HEK293 (cell line): ENCODE data around the gene CSMD2.

Source experiments
- CTCF ChIA-PET: fragments of 350-600 bp; formaldehyde crosslinking; extraction: SDS; loops from one replicate; lab custom pipeline; 2021; ENCODE audit warnings: antibody characterized with exemption; lab: Yijun Ruan, JAX
- POLR2A ChIA-PET: fragments of 300-600 bp; formaldehyde crosslinking; extraction: SDS; loops from one replicate; lab custom pipeline; 2020; ENCODE audit warnings: antibody characterized with exemption, inconsistent platforms; lab: Yijun Ruan, JAX
- H3K27ac ChIP-seq: fragments of 200-500 bp; sonication (Bioruptor generic); 2 replicates; pipeline ENCODE4 v1.5.1; 2014; ENCODE audit warnings: low read depth, low read length, control low read depth, inconsistent platforms; ENCODE audit errors: extremely low read depth
- H3K36me3 ChIP-seq, 2 experiments: fragments of 200-500 bp in 1 of 2; sonication (Bioruptor generic) in 1 of 2; 1 replicate in 1 of 2; 2 replicates in 1 of 2; pipeline ENCODE4 v1.5.1; 2014 to 2017; ENCODE audit warnings: inconsistent platforms in 2 of 2, low read length in 2 of 2; ENCODE audit not compliant: control insufficient read depth in 2 of 2, insufficient read depth in 1 of 2
- H3K4me1 ChIP-seq: fragments of 200-500 bp; sonication (Bioruptor generic); 2 replicates; pipeline ENCODE4 v1.5.1; 2014; ENCODE audit warnings: mild to moderate bottlenecking, low read length, inconsistent platforms; ENCODE audit not compliant: control insufficient read depth, insufficient read depth
- H3K4me3 ChIP-seq: 2 replicates; pipeline ENCODE4 v1.5.1; 2011; ENCODE audit warnings: low read depth, mild to moderate bottlenecking, control low read depth, low read length, moderate library complexity
- H3K9me3 ChIP-seq: fragments of 200-500 bp; sonication (Bioruptor generic); 2 replicates; pipeline ENCODE4 v1.5.1; 2014; ENCODE audit warnings: low read depth, low read length, inconsistent platforms; ENCODE audit not compliant: control insufficient read depth, insufficient read depth
- GFI1B ChIP-seq: fragments of 450-650 bp; formaldehyde crosslinking; IDR thresholded peaks from 2 replicates; pipeline ENCODE4 v1.5.1; 2016; ENCODE audit warnings: missing biosample characterization, missing genetic modification characterization
- KLF10 ChIP-seq: fragments of 450-650 bp; IDR thresholded peaks from 2 replicates; pipeline ENCODE4 v1.5.1; 2018; ENCODE audit warnings: missing biosample characterization, mild to moderate bottlenecking, missing genetic modification characterization
- MZF1 ChIP-seq: fragments of 450-650 bp; formaldehyde crosslinking; IDR thresholded peaks from 2 replicates; pipeline ENCODE4 v1.5.1; 2017; ENCODE audit warnings: missing biosample characterization, missing genetic modification characterization, borderline replicate concordance
- PBX3 ChIP-seq: sonication (generic); formaldehyde crosslinking; IDR thresholded peaks from 2 replicates; pipeline ENCODE4 v1.8.1; 2022; ENCODE audit warnings: mild to moderate bottlenecking, moderate library complexity, missing genetic modification reagents
- REPIN1 ChIP-seq: fragments of 450-650 bp; formaldehyde crosslinking; IDR thresholded peaks from 2 replicates; pipeline ENCODE4 v1.5.1; 2017; ENCODE audit warnings: missing biosample characterization, missing genetic modification characterization, low read depth
- SALL2 ChIP-seq: fragments of 450-650 bp; formaldehyde crosslinking; IDR thresholded peaks from 2 replicates; pipeline ENCODE4 v1.5.0; 2017; ENCODE audit warnings: missing biosample characterization, mild to moderate bottlenecking, missing genetic modification characterization, borderline replicate concordance
- SCRT2 ChIP-seq: fragments of 450-650 bp; formaldehyde crosslinking; IDR thresholded peaks from 2 replicates; pipeline ENCODE4 v1.5.1; 2016; ENCODE audit warnings: missing biosample characterization, missing genetic modification characterization
- ZBTB26 ChIP-seq: fragments of 450-650 bp; formaldehyde crosslinking; optimal IDR thresholded peaks from 2 replicates; pipeline ENCODE3; 2016; ENCODE audit warnings: missing biosample characterization, mild to moderate bottlenecking, missing genetic modification characterization
- ZFP41 ChIP-seq: fragments of 450-650 bp; formaldehyde crosslinking; IDR thresholded peaks from 2 replicates; pipeline ENCODE4 v1.5.1; 2016; ENCODE audit warnings: missing biosample characterization, missing genetic modification characterization, borderline replicate concordance
- ZNF10 ChIP-seq: fragments of 450-650 bp; formaldehyde crosslinking; IDR thresholded peaks from 2 replicates; pipeline ENCODE4 v1.5.1; 2017; ENCODE audit warnings: missing biosample characterization, missing genetic modification characterization
- ZNF133 ChIP-seq: fragments of 450-650 bp; formaldehyde crosslinking; IDR thresholded peaks from 2 replicates; pipeline ENCODE4 v1.5.1; 2016; ENCODE audit warnings: missing biosample characterization, missing genetic modification characterization
- ZNF214 ChIP-seq: fragments of 450-650 bp; formaldehyde crosslinking; IDR thresholded peaks from 2 replicates; pipeline ENCODE4 v1.5.1; 2017; ENCODE audit warnings: missing biosample characterization, mild to moderate bottlenecking, missing genetic modification characterization, borderline replicate concordance
- ZNF239 ChIP-seq: fragments of 450-650 bp; formaldehyde crosslinking; IDR thresholded peaks from 2 replicates; pipeline ENCODE4 v1.5.1; 2016; ENCODE audit warnings: missing biosample characterization, missing genetic modification characterization
- ZNF391 ChIP-seq: fragments of 450-650 bp; formaldehyde crosslinking; IDR thresholded peaks from 2 replicates; pipeline ENCODE4 v1.5.1; 2016; ENCODE audit warnings: low read depth, missing biosample characterization, missing genetic modification characterization, borderline replicate concordance
- ZNF433 ChIP-seq: fragments of 450-650 bp; formaldehyde crosslinking; IDR thresholded peaks from 2 replicates; pipeline ENCODE4 v1.5.1; 2016; ENCODE audit warnings: missing biosample characterization, missing genetic modification characterization, low read depth
- ZNF449 ChIP-seq: fragments of 450-650 bp; formaldehyde crosslinking; IDR thresholded peaks from 2 replicates; pipeline ENCODE4 v1.5.1; 2017; ENCODE audit warnings: missing biosample characterization, mild to moderate bottlenecking, missing genetic modification characterization, moderate library complexity
- ZNF510 ChIP-seq: fragments of 450-650 bp; formaldehyde crosslinking; IDR thresholded peaks from 2 replicates; pipeline ENCODE4 v1.5.1; 2018; ENCODE audit warnings: mild to moderate bottlenecking, missing genetic modification characterization, missing biosample characterization; ENCODE audit not compliant: insufficient replicate concordance
- ZNF549 ChIP-seq: fragments of 450-650 bp; IDR thresholded peaks from 2 replicates; pipeline ENCODE4 v1.5.1; 2018; ENCODE audit warnings: missing biosample characterization, missing genetic modification characterization, mild to moderate bottlenecking, inconsistent platforms, moderate library complexity
- ZNF555 ChIP-seq: fragments of 450-650 bp; formaldehyde crosslinking; conservative IDR thresholded peaks from 2 replicates; pipeline ENCODE4 v1.5.1; 2017; ENCODE audit warnings: missing biosample characterization, mild to moderate bottlenecking, missing genetic modification characterization, inconsistent platforms
- TF ChIP-seq, protein P1 (sequence below): fragments of 450-650 bp; formaldehyde crosslinking; IDR thresholded peaks from 2 replicates; pipeline ENCODE4 v1.5.1; 2016; ENCODE audit warnings: missing biosample characterization, missing genetic modification characterization

Gene CSMD2

GRCh38 chr1:34029954-34030353, 135.1 kb downstream of the CSMD2 start:
- H3K4me3 ChIP-seq = no peak overlapping the region
- H3K27ac ChIP-seq = no peak overlapping the region
- CTCF ChIA-PET = no interaction called here
- no peaks in the 10 kb centered on the region for H3K9me3 ChIP-seq
- POLR2A ChIA-PET = no interaction called here
- no peaks in the 10 kb centered on the region for H3K4me1 ChIP-seq
- no peaks in the 10 kb centered on the region for H3K36me3 ChIP-seq
- TF ChIP-seq ZNF449 = no peak
- TF ChIP-seq ZNF214 (tag by site-specific recombination) = no peak
- no peak for TF ChIP-seq ZNF239 (tag by site-specific recombination)
- TF ChIP-seq ZNF549 (tag by site-specific recombination) = no peak
- no peak for TF ChIP-seq ZBTB26 (tag by site-specific recombination)
- TF ChIP-seq ZNF133 (tag by site-specific recombination) = no peak
- no peak for TF ChIP-seq MZF1 (tag by site-specific recombination)
- TF ChIP-seq ZNF555 = no peak
- TF ChIP-seq ZNF10 (tag by site-specific recombination) = no peak
- TF ChIP-seq PBX3 (CRISPR knock-in tag) = no peak
- TF ChIP-seq, protein P1, sequence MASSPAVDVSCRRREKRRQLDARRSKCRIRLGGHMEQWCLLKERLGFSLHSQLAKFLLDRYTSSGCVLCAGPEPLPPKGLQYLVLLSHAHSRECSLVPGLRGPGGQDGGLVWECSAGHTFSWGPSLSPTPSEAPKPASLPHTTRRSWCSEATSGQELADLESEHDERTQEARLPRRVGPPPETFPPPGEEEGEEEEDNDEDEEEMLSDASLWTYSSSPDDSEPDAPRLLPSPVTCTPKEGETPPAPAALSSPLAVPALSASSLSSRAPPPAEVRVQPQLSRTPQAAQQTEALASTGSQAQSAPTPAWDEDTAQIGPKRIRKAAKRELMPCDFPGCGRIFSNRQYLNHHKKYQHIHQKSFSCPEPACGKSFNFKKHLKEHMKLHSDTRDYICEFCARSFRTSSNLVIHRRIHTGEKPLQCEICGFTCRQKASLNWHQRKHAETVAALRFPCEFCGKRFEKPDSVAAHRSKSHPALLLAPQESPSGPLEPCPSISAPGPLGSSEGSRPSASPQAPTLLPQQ (tag by site-specific recombination) = no peak

DNA sequence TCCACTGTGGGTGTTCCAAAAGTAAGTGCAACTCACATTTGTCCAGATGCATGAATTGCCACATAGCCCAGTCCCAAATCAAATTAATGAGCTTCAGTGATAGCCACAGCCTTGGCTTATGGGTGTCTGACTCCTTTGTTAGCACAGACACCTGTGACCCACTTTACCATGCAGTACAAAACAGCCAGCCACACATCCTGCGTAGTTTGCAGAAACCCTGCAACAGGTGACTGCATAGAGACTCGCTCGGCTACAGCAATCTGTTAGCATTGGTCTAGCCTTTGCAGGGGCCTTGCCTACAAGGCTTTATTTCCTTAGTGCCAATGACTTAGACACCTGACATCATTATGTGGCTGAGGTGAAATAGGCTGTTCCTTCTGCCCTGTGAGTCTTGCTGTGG, 135.5 kb downstream of the CSMD2 start:
- no peak overlapping the region for H3K4me3 ChIP-seq
- POLR2A ChIA-PET = no interaction called here
- no peak overlapping the region for H3K27ac ChIP-seq
- CTCF ChIA-PET = interaction anchor here (0.6 to 0.9 kb wide), 2 partner anchors 15 to 279 kb away, joined by 3 read pairs; no protein-coding TSS in a partner anchor
- no peak for TF ChIP-seq SALL2 (tag by site-specific recombination)
- peak; percentile 79 for TF ChIP-seq SCRT2 (tag by site-specific recombination)
- no peak for TF ChIP-seq ZNF433
- H3K9me3 ChIP-seq = no peaks in the 10 kb centered on the region
- no peaks in the 10 kb centered on the region for H3K36me3 ChIP-seq
- no peaks in the 10 kb centered on the region for H3K4me1 ChIP-seq

DNA sequence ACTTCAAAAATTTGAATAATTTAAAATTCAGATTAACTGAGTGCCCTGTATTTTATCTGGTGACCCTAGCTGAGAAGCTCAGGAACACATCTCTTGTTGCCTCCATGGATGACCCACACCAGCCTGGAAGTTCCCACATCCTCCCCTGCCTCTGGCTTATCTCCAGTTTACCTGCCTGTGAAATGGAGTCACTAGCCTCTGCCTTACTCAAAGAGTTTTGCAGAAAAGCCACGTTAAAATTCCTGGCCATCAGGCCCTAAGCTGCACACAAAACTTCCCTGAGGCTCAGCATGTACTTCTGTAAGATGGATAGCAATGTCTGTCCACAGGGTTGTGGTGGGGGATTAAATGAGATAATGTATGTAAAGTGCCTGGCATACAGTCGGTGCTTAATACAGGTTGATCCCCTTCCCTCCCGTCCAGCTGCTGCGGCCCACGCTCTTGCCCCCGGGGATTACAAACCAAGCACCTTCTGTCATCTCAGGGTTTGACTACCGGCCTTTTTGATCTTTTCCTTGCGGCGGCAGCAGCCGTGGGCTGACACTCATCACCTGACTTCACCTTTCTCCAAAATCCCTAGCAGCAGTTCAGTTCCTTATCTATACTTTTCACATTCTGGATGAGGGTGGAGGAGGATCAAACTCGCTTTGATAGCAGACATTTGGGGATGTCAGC, 136.5 kb downstream of the CSMD2 start:
- H3K27ac ChIP-seq = no peak overlapping the region
- H3K36me3 ChIP-seq = no peaks in the 10 kb centered on the region
- H3K9me3 ChIP-seq = no peaks in the 10 kb centered on the region
- POLR2A ChIA-PET = no interaction called here
- CTCF ChIA-PET = interaction anchor here (0.6 to 1.1 kb wide), 3 partner anchors 14 to 278 kb away, joined by 3 to 4 read pairs (median 3); no protein-coding TSS in a partner anchor
- H3K4me1 ChIP-seq = no peaks in the 10 kb centered on the region
- no peak overlapping the region for H3K4me3 ChIP-seq
- TF ChIP-seq KLF10 (tag by site-specific recombination) = no peak
- no peak for TF ChIP-seq ZNF391 (tag by site-specific recombination)
- TF ChIP-seq REPIN1 (tag by site-specific recombination) = no peak
- TF ChIP-seq ZFP41 (tag by site-specific recombination) = no peak
- no peak for TF ChIP-seq GFI1B
- no peak for TF ChIP-seq ZNF510 (tag by site-specific recombination)
- TF ChIP-seq ZBTB26 (tag by site-specific recombination) = no peak
